HG03103 (cell line): ENCODE results near the gene YES1.
"Not testable (repeated sequence)": the region's sequence is repeated elsewhere in the genome, so short reads cannot be mapped to it uniquely, and the experiment has no call there.

Experiments
- ATAC-seq: cut with Tn5 transposase; IDR thresholded peaks from one replicate; pipeline ENCODE4 v1.9.1; 2021; ENCODE audit warnings: low read depth; ENCODE audit not compliant: unreplicated experiment

Gene YES1

DNA sequence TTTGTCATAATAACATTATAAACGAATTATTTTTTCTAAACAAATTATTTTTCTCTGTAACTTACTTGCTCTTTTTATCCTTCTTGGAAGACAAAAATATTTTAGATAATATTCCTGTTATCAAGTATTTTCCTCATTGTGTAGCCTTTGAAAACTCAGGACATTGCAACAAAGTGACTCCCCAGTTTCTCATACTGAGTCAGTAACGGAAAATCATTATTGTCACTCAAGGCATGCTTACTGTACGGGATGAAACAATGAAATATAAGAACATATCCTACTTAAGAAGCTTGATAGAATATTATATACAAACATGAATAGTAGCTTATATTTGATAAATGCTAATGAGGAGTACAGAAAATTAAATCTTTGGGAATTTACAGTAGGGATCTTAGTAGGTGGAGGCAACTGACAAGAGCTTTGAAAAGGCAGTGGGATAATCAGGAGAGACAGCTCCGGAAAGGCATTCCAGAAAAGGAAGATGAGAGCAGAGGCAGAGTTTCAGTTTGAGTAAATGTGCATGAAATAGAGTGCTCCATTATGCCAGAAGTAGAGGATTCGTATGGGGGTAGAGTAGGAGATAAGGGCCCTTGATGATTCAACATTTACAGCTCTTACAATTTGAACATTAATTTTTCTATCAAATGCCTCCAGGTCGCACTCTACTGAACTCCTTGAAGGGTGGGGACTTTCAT is 14.0 kb upstream of the YES1 start:
- ATAC-seq: no peak

DNA sequence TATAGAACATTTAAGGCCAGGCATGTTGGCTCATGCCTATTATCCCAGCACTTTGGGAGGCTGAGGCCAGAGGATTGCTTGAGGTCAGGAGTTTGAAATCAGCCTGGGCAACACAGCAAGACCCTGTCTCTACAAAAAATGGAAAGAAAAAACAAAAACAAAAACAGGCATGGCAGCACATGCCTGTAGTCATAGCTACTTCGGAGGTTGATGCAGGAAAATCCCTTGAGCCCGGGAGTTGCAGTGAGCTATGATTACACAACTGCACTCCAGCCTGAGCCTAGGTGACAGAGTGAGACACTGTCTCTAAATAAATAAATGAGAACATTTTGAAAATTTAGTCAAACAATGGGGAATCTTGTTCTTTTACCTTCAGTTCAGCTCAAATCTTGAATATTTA is 12.1 kb upstream of the YES1 start:
- no peak for ATAC-seq

DNA sequence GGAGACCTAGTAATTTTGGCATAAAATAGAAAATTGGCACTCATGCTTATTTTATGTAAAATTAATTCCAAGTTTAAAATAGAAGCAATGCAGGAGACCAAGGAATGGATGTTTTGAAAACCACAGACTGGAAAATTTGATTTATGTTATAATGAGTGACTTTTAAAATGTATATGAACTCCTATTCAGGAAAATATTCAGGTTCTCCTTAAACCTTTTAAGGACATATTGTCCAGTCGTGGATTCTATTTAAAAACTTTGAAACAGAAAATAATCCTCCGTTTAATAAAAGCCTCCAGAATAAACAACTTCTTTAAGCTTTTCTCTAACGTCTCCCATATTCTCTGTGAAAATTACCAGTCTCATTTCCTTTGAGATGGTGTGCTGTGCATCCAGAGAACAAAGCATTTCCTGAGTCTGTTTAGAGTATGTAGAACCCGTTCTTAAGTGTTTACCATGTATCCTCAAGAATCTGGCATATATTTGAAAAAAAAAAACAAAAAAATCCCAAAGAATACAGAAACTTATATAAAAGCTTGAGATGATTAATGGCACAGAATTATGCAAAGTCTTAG is 8.6 kb upstream of the YES1 start:
- ATAC-seq: no peak

DNA sequence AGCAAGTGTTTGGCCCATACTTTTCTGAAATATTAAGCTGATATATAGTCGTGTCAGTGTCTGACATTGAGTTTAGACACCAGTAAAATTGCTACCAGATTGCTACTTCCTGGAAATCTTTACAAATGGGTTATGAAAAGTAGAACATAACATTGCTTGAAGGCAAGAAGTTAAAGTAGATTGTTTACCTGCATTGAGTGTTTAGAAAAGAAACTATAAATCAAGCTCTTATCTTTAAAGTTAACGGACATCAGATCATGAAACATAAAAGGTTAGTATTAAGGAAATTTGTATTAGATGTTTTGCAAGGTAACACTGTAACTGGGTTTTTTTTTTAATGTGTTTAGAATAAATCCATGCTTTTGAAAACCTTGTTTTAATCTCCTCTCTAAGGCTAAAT is 4.8 kb upstream of the YES1 start:
- no peak for ATAC-seq

DNA sequence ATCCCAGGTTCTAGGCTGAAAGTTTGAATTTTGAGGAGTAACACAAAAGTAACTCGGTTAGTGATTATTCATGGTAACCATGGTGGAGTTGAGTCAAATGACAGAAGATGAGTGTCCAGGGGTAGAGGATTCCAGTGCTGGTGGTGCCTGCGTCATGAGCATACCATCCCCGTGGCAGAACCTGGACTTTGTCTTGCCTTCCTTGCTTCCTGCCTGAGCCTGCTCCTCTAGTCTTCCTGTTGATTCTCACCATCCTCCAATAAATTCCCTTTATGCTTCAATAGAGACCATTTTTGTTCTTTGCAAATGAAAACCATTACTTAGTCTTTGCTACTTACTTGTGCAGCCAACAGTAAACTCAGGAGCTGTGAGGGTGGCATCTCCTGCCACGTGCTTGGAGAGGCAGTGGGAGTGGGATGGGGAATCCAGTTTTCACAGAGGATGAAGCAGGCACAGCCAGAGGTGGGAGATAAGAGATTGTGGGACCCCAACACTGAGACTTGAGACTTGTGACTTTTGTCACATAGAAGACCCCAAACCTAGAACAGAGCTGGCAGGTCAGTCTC is 4.1 kb upstream of the YES1 start:
- no peak for ATAC-seq

DNA sequence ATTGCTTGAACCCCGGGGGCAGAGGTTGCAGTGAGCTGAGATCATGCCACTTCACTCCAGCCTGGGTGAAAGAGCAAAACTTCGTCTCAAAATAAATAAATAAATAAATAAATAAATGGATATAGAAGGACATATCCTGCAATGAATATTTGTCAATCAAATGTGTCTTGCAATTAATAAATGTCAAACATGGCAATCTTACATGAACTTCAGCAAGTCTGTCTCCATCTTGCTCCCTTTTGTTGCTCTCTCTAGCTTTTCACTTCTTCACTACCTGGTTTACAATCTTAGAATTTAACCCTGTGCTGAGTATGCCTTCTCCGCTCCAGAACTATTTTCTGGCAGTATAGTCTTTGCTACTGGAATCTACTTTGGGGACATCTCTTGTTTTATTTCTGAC is 3.3 kb upstream of the YES1 start:
- ATAC-seq: no peak

DNA sequence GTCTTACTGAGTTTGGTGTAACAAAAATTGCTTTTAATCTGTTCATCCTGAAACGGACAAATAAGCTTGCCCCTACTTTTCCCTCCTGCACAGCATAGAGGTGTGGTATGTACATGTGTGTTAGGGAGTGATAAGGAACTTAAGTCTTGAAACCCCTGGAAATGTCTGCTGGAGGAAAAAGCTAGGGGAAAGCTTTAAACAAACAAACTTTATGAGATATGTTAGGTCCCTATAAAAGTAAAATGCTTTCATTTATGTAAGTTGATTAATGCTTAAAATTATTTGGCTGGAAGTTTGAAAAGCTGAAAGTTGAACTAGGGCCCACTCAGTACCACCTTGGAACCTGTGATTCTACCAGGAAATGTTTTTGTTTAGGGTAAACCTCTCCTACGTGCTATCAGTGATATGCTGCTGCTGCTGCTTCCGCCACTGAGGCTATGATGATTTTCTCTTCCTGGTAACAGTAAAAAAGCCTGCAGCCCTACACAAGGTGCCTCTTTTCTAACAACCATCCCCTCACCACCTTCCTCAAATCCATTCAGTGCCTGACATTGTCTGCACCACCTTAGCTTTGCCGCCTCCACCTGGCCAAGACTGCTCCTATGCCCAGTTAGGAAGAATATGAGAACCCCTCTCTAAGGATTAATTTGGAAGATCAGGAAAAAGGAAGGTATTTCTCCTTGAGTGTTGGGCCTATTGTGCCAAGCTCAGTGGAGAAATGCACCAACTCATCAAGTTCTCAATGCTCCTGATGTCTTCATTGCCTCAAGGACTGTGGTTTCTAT is 2.5 kb upstream of the YES1 start:
- no peak for ATAC-seq

DNA sequence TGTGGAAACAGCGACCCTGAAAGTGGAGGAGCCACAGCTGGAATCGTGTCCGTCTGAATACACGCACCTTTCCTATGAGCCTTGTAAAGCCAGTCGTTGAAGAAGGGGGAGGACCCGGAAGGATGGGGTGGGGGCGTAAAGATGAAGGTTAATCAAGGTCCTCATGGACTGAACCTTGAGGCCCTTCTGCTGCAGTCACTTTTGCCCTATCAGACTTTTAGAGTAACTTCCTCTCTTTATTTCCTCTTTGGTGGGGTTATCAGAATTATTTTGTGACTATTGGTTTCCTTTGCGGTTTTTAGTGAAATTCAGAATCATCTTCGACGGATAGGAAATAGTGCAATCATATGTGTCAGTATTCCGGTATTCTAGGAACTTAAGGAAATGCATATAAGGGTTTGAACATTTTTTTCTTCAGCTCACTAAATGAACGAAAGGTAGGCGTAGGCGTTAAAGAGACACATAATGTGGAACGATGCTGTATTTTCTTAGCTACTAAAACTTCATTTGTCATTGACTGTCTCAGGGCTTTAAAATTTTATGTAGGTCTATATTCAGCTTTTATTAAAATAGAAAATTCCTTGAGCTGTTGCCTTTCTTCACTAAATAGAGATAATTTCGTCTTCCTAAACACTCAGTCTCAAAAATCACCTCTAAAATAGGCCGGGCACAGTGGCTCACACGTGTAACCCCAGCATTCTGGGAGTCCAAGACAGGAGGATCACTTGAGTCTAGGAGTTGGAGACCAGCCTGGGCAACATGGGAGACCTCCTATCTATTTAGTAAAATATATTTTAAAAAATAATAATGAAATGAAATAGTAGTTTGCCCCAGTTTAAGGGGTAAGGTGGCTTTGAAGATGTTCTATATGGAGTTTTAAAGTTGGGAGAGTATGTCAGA is 1.4 kb upstream of the YES1 start:
- ATAC-seq: peak; percentile 6

DNA sequence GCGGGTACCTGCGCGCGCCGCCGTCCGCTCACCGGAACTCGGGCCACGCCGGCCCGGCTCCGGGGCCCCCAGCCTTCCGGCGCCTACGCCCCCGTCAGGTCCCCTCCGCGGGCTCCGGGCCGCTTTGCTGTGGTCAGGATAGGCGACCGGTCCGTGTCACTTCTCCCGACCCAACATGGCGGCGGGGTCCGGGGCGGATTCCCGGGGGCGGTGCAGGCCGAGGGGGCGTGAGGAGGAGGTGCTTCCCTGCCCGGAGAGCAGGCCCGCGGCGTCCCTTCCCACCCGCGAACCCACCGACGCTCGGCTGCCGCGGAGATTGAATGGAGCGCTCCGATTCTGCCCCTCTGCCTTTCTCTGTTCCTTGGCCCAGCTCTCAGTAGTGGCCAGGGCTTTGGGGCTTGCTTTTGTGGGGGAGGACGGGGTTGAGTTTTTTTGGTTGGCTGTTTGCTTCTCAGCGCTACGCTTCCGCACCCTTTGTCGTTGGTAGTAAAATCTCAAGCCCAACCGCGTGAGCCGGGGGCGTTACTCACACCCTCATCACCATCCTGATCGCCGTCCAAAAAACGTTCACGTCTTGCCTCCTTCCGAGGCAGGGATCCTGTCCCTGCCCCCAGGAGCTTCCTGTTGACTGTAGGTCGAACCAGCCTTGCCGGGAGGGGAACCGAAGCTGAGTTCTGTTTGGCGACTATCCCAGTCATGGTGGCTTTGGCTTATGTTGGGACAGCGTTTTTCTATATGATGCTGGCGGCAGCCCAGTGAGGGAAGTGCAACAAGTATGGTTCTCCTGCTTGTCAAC is 532 bp upstream of the YES1 start:
- peak; percentile 41 for ATAC-seq

DNA sequence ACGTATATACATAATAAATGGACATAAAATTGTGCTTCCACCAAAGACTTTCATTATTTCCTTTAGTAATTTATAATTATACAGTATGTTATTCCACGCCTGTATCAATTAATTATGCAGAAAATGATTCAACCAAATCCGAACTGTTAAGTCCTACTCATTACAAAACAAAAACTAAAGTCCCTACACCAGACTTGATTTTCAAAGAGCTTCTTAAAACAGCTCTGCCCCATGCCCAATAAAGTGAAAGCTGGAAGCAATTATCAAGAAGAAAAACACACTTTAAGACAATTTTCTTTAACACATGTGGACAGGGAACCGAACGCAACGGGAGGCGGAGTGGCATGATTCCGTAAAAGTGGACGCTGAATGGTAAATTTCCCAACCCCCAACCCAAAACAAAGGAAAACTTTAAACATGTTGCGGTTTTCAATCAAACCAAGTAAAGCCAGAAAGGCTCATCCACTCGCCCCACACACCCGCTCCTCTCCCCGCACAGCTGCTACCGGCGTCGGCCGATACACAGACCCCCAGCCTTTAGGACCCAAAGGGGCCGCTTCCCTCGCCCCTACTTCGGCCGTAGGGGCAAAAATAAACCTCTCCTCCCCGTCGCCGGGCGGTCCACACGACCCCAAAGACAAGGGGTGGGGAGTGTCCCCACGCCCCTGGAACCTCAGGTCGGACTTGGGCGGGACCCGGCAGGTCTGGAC is 705 bp downstream of the YES1 start:
- ATAC-seq: peak; percentile 9

DNA sequence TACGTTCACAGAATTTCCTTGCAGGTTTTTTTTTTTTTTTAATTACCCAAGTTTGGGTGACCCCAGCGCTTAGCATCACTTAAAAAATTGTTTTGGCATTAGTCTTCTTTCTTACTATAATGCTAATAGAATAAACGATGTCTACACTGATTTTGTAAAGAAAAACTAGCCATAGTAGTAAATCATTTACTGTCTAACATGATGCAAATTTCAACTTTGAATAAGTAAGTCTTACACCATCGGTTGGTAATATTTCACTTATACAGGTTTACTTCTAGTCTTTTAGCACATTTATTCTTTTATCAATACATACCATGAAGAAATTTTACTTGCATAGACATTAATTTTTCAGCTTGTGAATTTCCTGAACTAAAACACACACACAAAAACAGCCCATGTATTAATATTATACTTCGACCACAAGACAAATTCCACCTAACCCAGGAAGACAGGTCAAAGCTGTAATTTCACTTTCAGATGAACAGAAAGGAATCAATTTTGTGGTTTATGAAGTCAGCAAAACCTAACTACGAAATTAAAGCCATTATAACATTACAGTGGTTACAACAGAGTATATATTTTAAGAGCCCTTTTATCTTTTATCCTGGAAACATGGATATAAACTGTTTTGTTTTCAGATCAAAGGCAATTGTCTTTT is 1.9 kb downstream of the YES1 start:
- no peak for ATAC-seq

DNA sequence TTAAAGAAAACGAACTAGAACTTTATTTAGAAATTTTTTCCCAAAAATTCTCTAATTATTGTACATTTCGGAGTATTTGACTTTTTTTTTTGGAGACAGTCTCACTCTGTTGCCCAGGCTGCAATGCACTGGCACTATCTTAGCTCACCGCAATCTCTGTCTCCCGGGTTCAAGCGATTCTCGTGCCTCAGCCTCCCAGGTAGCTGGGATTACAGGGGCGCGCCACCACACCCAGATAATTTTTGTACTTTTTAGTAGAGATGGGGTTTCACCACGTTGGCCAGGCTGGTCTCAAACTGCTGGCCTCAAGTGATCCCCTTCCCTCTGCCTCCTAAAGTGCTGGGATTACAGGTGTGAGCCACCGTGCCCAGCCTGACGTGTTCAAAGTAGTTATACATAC is 2.8 kb downstream of the YES1 start:
- not testable (repeated sequence) for ATAC-seq

DNA sequence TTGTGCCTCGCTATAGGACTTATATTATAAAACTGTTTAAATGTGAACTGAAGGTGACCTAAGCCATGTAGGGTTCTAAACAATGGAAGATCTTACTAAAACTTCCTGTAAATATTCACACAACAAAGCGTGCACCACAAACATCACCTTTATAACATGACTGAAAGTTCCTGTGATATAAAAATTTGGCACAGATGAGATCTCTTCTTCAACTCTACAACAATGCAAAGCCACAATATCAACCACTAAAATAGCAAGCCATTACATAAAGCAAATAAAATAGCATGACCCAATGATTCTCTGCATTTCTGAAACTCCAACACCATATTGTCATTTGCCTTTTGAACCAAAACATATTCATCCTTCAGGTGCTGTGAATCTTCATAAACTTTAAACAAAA is 3.5 kb downstream of the YES1 start:
- ATAC-seq: no peak

DNA sequence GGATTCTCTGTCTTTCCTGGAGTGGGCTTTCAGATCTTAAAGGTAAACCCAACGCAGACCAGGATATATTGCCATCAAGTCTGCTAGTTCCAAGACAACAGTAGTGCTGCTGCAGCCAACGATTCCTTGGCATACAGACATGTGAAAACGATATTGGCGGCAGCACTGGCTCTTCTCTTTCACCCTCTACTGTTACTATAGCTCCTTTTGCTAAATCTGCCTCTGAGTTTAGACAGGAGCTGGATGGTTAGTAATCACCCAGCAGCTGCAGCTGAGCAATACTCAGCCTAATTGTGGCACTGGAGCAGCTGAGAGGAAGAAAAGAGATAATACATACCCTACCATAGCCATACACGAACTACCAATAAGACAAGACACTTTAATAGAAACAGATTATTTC is 4.0 kb downstream of the YES1 start:
- no peak for ATAC-seq

DNA sequence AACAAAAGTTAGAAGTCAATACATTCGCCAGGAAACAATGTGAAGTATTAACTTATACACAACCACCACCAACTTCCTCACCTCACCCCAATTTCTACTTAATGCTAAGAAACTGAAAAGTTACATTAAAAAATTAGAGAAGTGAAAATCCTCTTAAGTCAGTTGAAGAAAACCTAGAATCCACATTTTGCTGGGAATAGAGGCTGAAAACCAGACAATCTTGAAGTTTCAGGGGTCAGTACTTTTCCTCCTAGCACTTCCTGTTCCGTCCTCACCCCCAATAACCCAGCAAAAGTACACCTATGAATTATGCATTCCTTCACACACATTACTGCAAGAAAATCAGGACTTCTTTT is 6.3 kb downstream of the YES1 start:
- ATAC-seq: no peak

DNA sequence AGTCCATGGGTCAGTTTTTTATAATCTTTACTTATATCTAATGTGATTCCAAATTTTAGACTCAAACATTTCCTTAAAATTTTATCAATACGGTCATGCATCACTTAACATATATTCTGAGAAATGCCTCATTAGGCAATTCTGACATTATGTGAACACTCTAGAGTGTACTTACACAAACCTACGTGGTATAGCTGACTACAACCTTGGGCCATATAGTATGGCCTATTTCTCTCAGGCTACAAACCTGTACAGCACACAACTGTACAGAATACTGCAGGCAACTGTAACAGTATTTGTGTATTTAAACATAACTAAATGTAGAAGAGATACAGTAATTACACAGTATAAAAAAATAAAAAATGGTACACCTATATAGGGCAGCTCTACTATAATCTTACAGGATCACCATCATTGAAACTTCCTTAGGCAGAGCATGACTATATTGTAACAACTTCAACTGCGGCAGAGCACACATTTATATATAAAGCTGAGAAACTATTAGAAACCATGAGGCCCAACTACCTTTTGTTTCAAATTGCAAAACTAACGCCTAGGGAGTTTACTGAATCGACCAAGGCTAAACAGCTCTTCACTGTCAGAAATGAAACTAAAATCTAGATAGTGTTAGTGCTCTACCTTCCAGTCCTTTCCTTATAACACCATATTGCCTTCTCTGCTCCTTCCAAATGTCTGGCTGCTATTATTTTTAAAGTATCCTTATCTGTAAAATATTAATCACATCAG is 6.9 kb downstream of the YES1 start:
- no peak for ATAC-seq

DNA sequence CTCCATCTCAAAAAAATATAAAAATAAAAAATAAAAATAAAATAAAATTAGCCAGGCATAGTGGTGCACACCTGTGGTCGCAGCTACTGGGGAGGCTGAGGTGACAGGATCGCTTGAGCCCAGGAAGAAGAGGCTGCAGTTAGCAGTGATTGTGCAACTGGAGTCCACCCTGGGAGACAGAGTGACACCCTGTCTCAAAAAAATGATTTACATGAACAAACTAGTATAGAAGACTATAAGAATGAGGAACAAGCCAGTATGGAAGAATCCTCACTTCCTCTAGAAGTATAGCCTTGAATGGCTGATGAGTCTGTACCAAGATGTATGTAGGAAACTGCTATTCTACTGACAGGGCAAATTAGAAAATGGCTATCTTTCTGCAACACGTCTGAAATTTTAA is 10.9 kb downstream of the YES1 start:
- no peak for ATAC-seq

DNA sequence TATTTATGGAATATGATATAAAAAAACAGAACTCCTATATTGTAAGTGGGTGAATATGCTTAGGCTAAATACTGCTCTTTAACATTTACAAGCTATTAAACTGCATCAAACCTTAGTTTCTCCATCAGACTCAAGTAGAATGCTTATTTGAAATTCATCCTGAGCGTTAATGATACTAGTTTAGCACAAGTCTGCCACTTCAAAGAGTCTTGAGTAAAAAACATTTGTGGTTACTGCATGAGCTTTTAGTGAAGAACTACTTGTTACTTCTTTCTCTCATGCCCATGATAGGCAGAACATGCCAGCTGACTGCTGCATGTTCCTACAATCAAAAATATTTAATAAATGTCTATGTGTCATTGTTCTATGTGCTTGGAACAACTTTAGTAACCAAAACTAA is 12.1 kb downstream of the YES1 start:
- ATAC-seq: no peak
